Neural cell (in vitro differentiated cells): ENCODE data around the gene CTH.

Experiments
- EZH2 ChIP-seq: fragments of 200-600, 300-800 bp; shearing (Covaris generic), sonication (generic); IDR thresholded peaks from 2 replicates; pipeline ENCODE4 v1.6.1; 2014; ENCODE audit warnings: antibody characterized with exemption, low read length, borderline replicate concordance, mild to moderate bottlenecking; ENCODE audit not compliant: insufficient read depth, poor library complexity, severe bottlenecking
- RAD21 ChIP-seq: fragments of 450-650 bp; conservative IDR thresholded peaks from 2 replicates; pipeline ENCODE4 v1.6.1; 2014; ENCODE audit warnings: antibody characterized with exemption, mild to moderate bottlenecking, moderate library complexity
- TF ChIP-seq, protein P1 (sequence below): fragments of 450-650 bp; IDR thresholded peaks from 2 replicates; pipeline ENCODE4 v1.5.1; 2014; ENCODE audit warnings: antibody characterized with exemption, mild to moderate bottlenecking, moderate library complexity; ENCODE audit not compliant: poor library complexity, severe bottlenecking
- TF ChIP-seq, protein P2 (sequence below): IDR thresholded peaks from 2 replicates; pipeline ENCODE4 v1.6.1; 2012; ENCODE audit warnings: borderline replicate concordance

DNA sequence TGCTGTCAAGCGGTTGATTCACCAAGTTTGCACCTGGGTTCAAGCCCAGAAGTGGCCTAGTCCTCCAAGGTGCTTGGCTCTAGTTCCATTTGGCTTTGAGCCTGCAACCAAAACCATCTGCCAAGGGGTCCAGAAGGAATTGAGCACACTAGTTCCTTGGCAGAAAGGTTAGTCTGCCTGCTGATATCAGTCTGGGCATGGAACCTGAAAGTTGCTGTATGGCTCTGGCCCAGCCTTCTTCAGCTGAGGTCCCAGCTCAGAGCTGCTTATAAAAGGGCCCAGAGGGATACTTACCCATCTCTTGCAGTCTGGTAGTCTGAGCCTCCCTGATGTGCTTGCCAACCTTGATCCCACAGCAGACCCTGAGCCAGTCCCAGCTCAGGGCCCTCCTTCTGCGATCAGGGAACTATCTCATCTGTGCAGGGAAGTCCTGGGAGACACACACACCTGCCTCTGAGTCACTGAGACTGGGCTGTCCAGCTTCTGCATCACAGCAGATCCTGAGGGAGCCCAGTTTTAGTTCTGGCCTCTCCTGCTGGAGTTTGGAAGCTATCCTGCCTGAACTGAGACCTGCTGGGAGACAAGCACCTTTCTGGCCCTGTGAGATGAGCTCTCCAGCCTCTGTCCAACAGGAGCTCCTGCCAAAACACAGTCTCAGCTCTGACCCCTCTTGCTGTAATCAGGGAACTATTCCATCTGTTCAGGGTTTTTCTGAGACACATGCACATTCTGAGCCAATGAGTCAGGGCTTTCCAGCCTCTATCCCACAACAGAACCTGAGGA is 75.8 kb downstream of the CTH start:
- TF ChIP-seq EZH2 (no peak), RAD21 (no peak)
- TF ChIP-seq, protein P1, sequence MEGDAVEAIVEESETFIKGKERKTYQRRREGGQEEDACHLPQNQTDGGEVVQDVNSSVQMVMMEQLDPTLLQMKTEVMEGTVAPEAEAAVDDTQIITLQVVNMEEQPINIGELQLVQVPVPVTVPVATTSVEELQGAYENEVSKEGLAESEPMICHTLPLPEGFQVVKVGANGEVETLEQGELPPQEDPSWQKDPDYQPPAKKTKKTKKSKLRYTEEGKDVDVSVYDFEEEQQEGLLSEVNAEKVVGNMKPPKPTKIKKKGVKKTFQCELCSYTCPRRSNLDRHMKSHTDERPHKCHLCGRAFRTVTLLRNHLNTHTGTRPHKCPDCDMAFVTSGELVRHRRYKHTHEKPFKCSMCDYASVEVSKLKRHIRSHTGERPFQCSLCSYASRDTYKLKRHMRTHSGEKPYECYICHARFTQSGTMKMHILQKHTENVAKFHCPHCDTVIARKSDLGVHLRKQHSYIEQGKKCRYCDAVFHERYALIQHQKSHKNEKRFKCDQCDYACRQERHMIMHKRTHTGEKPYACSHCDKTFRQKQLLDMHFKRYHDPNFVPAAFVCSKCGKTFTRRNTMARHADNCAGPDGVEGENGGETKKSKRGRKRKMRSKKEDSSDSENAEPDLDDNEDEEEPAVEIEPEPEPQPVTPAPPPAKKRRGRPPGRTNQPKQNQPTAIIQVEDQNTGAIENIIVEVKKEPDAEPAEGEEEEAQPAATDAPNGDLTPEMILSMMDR, result no peak
- TF ChIP-seq, protein P2, sequence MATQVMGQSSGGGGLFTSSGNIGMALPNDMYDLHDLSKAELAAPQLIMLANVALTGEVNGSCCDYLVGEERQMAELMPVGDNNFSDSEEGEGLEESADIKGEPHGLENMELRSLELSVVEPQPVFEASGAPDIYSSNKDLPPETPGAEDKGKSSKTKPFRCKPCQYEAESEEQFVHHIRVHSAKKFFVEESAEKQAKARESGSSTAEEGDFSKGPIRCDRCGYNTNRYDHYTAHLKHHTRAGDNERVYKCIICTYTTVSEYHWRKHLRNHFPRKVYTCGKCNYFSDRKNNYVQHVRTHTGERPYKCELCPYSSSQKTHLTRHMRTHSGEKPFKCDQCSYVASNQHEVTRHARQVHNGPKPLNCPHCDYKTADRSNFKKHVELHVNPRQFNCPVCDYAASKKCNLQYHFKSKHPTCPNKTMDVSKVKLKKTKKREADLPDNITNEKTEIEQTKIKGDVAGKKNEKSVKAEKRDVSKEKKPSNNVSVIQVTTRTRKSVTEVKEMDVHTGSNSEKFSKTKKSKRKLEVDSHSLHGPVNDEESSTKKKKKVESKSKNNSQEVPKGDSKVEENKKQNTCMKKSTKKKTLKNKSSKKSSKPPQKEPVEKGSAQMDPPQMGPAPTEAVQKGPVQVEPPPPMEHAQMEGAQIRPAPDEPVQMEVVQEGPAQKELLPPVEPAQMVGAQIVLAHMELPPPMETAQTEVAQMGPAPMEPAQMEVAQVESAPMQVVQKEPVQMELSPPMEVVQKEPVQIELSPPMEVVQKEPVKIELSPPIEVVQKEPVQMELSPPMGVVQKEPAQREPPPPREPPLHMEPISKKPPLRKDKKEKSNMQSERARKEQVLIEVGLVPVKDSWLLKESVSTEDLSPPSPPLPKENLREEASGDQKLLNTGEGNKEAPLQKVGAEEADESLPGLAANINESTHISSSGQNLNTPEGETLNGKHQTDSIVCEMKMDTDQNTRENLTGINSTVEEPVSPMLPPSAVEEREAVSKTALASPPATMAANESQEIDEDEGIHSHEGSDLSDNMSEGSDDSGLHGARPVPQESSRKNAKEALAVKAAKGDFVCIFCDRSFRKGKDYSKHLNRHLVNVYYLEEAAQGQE, result no peak
